Ishikawa (cell line): Measurements from ENCODE around the gene NHLRC1.

ENCODE experiments used
- CEBPB ChIP-seq: IDR thresholded peaks from 2 replicates; pipeline ENCODE4 v1.6.1; 2012
- CREB1 ChIP-seq: IDR thresholded peaks from 2 replicates; pipeline ENCODE4 v1.6.1; 2012; ENCODE audit warnings: low read depth
- EGR1 ChIP-seq: IDR thresholded peaks from 2 replicates; pipeline ENCODE4 v1.6.1; 2012
- EP300 ChIP-seq: IDR thresholded peaks from 2 replicates; pipeline ENCODE4 v1.6.1; 2012; ENCODE audit warnings: borderline replicate concordance
- FOXM1 ChIP-seq: IDR thresholded peaks from 2 replicates; pipeline ENCODE4 v1.6.1; 2012; ENCODE audit warnings: low read depth, borderline replicate concordance
- RAD21 ChIP-seq: IDR thresholded peaks from 2 replicates; pipeline ENCODE4 v1.6.1; 2012; ENCODE audit warnings: low read depth
- TAF1 ChIP-seq: IDR thresholded peaks from 2 replicates; pipeline ENCODE4 v1.6.1; 2012; ENCODE audit warnings: low read depth, mild to moderate bottlenecking
- TCF12 ChIP-seq: IDR thresholded peaks from 2 replicates; pipeline ENCODE4 v1.6.1; 2012; ENCODE audit warnings: low read depth
- YY1 ChIP-seq: IDR thresholded peaks from 2 replicates; pipeline ENCODE4 v1.6.1; 2012; ENCODE audit warnings: low read depth
- TF ChIP-seq, protein P1 (sequence below): IDR thresholded peaks from 2 replicates; pipeline ENCODE4 v1.6.1; 2012; ENCODE audit warnings: low read depth, mild to moderate bottlenecking

DNA sequence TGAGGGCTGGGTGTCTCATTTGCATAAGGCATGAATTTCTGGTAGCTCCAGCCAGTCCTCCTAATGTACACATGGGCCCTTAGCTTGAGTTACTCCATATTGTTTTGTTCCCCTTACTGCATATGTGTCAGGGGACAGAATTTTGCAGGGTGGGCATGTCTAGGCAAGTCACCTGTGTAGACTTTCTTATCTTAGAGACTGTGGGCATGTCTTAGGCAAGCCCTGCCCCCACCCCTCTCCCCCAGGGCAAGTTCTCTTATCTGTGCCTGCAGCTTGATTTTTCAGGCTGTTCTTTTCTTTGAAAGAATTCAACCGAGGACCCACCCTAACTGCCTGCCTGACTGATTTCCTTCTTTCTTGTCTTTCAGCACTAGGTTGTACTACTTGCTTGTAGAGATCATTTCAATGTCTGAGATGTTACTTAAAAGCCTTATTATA lies 32.1 kb downstream of the NHLRC1 start:
- no peak for TF ChIP-seq TAF1
- TF ChIP-seq, protein P1, sequence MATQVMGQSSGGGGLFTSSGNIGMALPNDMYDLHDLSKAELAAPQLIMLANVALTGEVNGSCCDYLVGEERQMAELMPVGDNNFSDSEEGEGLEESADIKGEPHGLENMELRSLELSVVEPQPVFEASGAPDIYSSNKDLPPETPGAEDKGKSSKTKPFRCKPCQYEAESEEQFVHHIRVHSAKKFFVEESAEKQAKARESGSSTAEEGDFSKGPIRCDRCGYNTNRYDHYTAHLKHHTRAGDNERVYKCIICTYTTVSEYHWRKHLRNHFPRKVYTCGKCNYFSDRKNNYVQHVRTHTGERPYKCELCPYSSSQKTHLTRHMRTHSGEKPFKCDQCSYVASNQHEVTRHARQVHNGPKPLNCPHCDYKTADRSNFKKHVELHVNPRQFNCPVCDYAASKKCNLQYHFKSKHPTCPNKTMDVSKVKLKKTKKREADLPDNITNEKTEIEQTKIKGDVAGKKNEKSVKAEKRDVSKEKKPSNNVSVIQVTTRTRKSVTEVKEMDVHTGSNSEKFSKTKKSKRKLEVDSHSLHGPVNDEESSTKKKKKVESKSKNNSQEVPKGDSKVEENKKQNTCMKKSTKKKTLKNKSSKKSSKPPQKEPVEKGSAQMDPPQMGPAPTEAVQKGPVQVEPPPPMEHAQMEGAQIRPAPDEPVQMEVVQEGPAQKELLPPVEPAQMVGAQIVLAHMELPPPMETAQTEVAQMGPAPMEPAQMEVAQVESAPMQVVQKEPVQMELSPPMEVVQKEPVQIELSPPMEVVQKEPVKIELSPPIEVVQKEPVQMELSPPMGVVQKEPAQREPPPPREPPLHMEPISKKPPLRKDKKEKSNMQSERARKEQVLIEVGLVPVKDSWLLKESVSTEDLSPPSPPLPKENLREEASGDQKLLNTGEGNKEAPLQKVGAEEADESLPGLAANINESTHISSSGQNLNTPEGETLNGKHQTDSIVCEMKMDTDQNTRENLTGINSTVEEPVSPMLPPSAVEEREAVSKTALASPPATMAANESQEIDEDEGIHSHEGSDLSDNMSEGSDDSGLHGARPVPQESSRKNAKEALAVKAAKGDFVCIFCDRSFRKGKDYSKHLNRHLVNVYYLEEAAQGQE: no peak
- TF ChIP-seq EGR1: no peak
- no peak for TF ChIP-seq RAD21
- TF ChIP-seq YY1: no peak
- no peak for TF ChIP-seq CREB1
- TF ChIP-seq EP300: no peak
- TF ChIP-seq CEBPB: no peak
- TF ChIP-seq TCF12: no peak
- TF ChIP-seq FOXM1: no peak
